ENCODE results near the gene SGCD. TPM values are rescaled to one million over a fixed set of nuclear protein-coding genes. Genes with fewer than 3 reads are reported as not detected.

The SGCD gene
- 1 to 10 TPM in 3 of 4 donors, under 1 TPM in 1; 0.83 to 9.6 (median 1.9) TPM for total RNA-seq

- Histone ChIP-seq H3K27ac (peak within 1 kb of the TSS in 3 of 4 donors; percentile 39 to 75 (median 58)), H3K36me3 (no peaks in the 10 kb centered on the region), H3K27me3 (no peaks in the 10 kb centered on the region), H3K4me1 (no peaks in the 10 kb centered on the region), H3K9me3 (no peaks in the 10 kb centered on the region), H3K4me3 (peak within 1 kb of the TSS in 3 of 4 donors; percentile 15 to 50 (median 40))
- peak in 2 of 3 donors; percentile 53 for DNase-seq
- TF ChIP-seq CTCF (IDR thresholded peaks at IDR 0.05), result no peak
Observed at GRCh38 chr5:156326718-156327259, at the start of gene SGCD. Gene SGCD, plus strand, starts transcription at chr5:156327164.

- no peaks in the 10 kb centered on the region for H3K27me3 ChIP-seq
- H3K9me3 ChIP-seq, result no peaks in the 10 kb centered on the region
- no peaks in the 10 kb centered on the region for H3K4me1 ChIP-seq
- no peak overlapping the region for H3K4me3 ChIP-seq
- no peak overlapping the region for H3K27ac ChIP-seq
- no peak for DNase-seq
- no peaks in the 10 kb centered on the region for H3K36me3 ChIP-seq
- TF ChIP-seq CTCF (IDR thresholded peaks at IDR 0.05) (no peak), POLR2A (IDR thresholded peaks at IDR 0.05) (no peak)
Observed at GRCh38 chr5:156277290-156277689, 49.7 kb upstream of the SGCD start.

- H3K4me3 ChIP-seq, result no peak overlapping the region
- DNase-seq, result no peak
- H3K9me3 ChIP-seq, result no peaks in the 10 kb centered on the region
- TF ChIP-seq POLR2A (IDR thresholded peaks at IDR 0.05) (no peak), CTCF (IDR thresholded peaks at IDR 0.05) (no peak)
- no peaks in the 10 kb centered on the region for H3K27me3 ChIP-seq
- no peak overlapping the region for H3K27ac ChIP-seq
- H3K4me1 ChIP-seq, result no peaks in the 10 kb centered on the region
- H3K36me3 ChIP-seq, result no peaks in the 10 kb centered on the region
Observed at GRCh38 chr5:156295431-156295830, 31.5 kb upstream of the SGCD start.

- no peak for DNase-seq
- H3K36me3 ChIP-seq, result no peaks in the 10 kb centered on the region
- no peaks in the 10 kb centered on the region for H3K27me3 ChIP-seq
- H3K27ac ChIP-seq, result no peak overlapping the region
- TF ChIP-seq CTCF (IDR thresholded peaks at IDR 0.05), result no peak
- no peak for TF ChIP-seq POLR2A (IDR thresholded peaks at IDR 0.05)
- peaks cover 0 to 1% (median 0%) of the 10 kb centered on the region in 4 donors for H3K9me3 ChIP-seq
- no peaks in the 10 kb centered on the region for H3K4me1 ChIP-seq
- H3K4me3 ChIP-seq, result no peak overlapping the region
Observed at GRCh38 chr5:156310115-156310514, 16.8 kb upstream of the SGCD start.

GRCh38 chr5:156312897-156313694 is 13.9 kb upstream of the SGCD start:
- no peak overlapping the region for H3K27ac ChIP-seq

More at GRCh38 chr5:156312897-156313694, 13.9 kb upstream of the SGCD start:
- TF ChIP-seq CTCF (IDR thresholded peaks at IDR 0.05) (no peak), POLR2A (IDR thresholded peaks at IDR 0.05) (no peak)
- Histone ChIP-seq H3K4me1 (no peaks in the 10 kb centered on the region), H3K4me3 (no peak overlapping the region), H3K27me3 (no peaks in the 10 kb centered on the region), H3K9me3 (no peaks in the 10 kb centered on the region), H3K36me3 (no peaks in the 10 kb centered on the region)
- DNase-seq, result no peak
